Measurements from ENCODE around the gene DYNC1I2. TPM values are rescaled to one million over a fixed set of nuclear protein-coding genes. Genes with fewer than 3 reads are reported as not detected.
"Not testable (repeated sequence)": the region's sequence is repeated elsewhere in the genome, so short reads cannot be mapped to it uniquely, and the experiment has no call there.

DYNC1I2 gene
- total RNA-seq, 4 donors from 2014 or later, result 47.5 to 146 (median 101) TPM

GRCh38 chr2:171747371-171747770 is 60.1 kb downstream of the DYNC1I2 start:
- no peak overlapping the region for H3K4me3 ChIP-seq
- in situ Hi-C loops (cut with MboI; ENCODE audit: low pct_ligation_motif_present in 1 of 4, low pct_unique_long_range_greater_than_20kb in 1 of 4, low sequenced_read_pairs in 3 of 4) (no loop called here), intact Hi-C loops (cut with DNase I; ENCODE audit: low total_unique reads) (no loop called here)
- H3K9me3 ChIP-seq, result no peaks in the 10 kb centered on the region
- no peaks in the 10 kb centered on the region for H3K27me3 ChIP-seq
- WGBS, 2 donors (ENCODE audit: low coverage in 1 of 2), result 87% methylated on average over 3 of the region's 3 CpGs
- no peak for DNase-seq
- peaks cover 0 to 77% (median 23%) of the 10 kb centered on the region in 4 donors for H3K36me3 ChIP-seq
- H3K27ac ChIP-seq, result no peak overlapping the region
- no peak for TF ChIP-seq EP300 (IDR thresholded peaks at IDR 0.05; ENCODE audit: low read depth)
- no peak for TF ChIP-seq POLR2AphosphoS5 (IDR thresholded peaks at IDR 0.05)
- TF ChIP-seq CTCF (IDR thresholded peaks at IDR 0.05), result no peak
- H3K4me1 ChIP-seq, result no peaks in the 10 kb centered on the region

GRCh38 chr2:171754254-171754939 is 67.1 kb downstream of the DYNC1I2 start:
- no peak overlapping the region for H3K4me3 ChIP-seq
- in situ Hi-C loops (cut with MboI; ENCODE audit: low pct_ligation_motif_present in 1 of 4, low pct_unique_long_range_greater_than_20kb in 1 of 4, low sequenced_read_pairs in 3 of 4) (no loop called here), intact Hi-C loops (cut with DNase I; ENCODE audit: low total_unique reads) (no loop called here)
- H3K4me1 ChIP-seq, result no peaks in the 10 kb centered on the region
- H3K27me3 ChIP-seq, result no peaks in the 10 kb centered on the region
- 89 to 98% methylated on average over 1 of the region's 1 CpG for WGBS, 2 donors (ENCODE audit: low coverage in 1 of 2)
- no peaks in the 10 kb centered on the region for H3K9me3 ChIP-seq
- TF ChIP-seq POLR2AphosphoS5 (IDR thresholded peaks at IDR 0.05), result no peak
- no peak overlapping the region for H3K27ac ChIP-seq
- DNase-seq, result no peak
- H3K36me3 ChIP-seq, result peaks cover 0 to 39% (median 6%) of the 10 kb centered on the region in 4 donors

DNA sequence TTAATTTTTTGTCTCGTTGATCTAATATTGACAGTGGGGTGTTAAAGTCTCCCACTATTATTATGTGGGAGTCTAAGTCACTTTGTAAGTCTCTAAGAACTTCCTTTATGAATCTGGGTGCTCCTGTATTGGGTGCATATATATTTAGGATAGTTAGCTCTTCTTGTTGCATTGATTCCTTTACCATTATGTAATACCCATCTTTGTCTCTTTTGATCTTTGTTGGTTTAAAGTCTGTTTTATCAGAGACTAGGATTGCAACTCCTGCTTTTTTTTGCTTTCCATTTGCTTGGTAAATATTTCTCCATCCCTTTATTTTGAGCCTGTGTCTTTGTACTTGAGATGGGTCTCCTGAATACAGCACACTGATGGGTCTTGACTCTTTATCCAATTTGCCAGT is 71.5 kb downstream of the DYNC1I2 start:
- H3K4me1 ChIP-seq; H3K9me3 ChIP-seq; in situ Hi-C loops (cut with MboI; ENCODE audit: low pct_ligation_motif_present in 1 of 4, low pct_unique_long_range_greater_than_20kb in 1 of 4, low sequenced_read_pairs in 3 of 4); intact Hi-C loops (cut with DNase I; ENCODE audit: low total_unique reads); H3K4me3 ChIP-seq; DNase-seq; H3K27me3 ChIP-seq; H3K27ac ChIP-seq: not testable (repeated sequence)
- H3K36me3 ChIP-seq, result peaks cover 0 to 19% (median 4%) of the 10 kb centered on the region in 4 donors
- WGBS, 2 donors (ENCODE audit: low coverage in 1 of 2), result 88 to 100% methylated on average over 1 of the region's 1 CpG

- H3K4me3 ChIP-seq; H3K27ac ChIP-seq; H3K9me3 ChIP-seq; DNase-seq; in situ Hi-C loops (cut with MboI; ENCODE audit: low pct_ligation_motif_present in 1 of 4, low pct_unique_long_range_greater_than_20kb in 1 of 4, low sequenced_read_pairs in 3 of 4); H3K27me3 ChIP-seq; intact Hi-C loops (cut with DNase I; ENCODE audit: low total_unique reads); H3K4me1 ChIP-seq; H3K36me3 ChIP-seq: not testable (repeated sequence)
- WGBS, 2 donors (ENCODE audit: low coverage in 1 of 2), result 92% methylated on average over 4 of the region's 4 CpGs; no CpG with 5 or more reads in 1 of the 2 donors
Measured at GRCh38 chr2:171761176-171761575, 73.9 kb downstream of the DYNC1I2 start.

GRCh38 chr2:171762879-171763573 is 75.8 kb downstream of the DYNC1I2 start:
- TF ChIP-seq EP300 (IDR thresholded peaks at IDR 0.05; ENCODE audit: low read depth), result no peak
- no peak for TF ChIP-seq CTCF (IDR thresholded peaks at IDR 0.05)
- no peak for TF ChIP-seq POLR2A (IDR thresholded peaks at IDR 0.05)
- TF ChIP-seq POLR2AphosphoS5 (IDR thresholded peaks at IDR 0.05), result no peak
- no peaks in the 10 kb centered on the region for H3K9me3 ChIP-seq
- H3K27me3 ChIP-seq, result no peaks in the 10 kb centered on the region
- H3K4me1 ChIP-seq, result no peaks in the 10 kb centered on the region
- H3K36me3 ChIP-seq, result peaks cover 0 to 8% (median 3%) of the 10 kb centered on the region in 4 donors
- DNase-seq, result no peak
- no peak overlapping the region for H3K27ac ChIP-seq
- H3K4me3 ChIP-seq, result no peak overlapping the region
- WGBS, 2 donors (ENCODE audit: low coverage in 1 of 2), result 98% methylated on average over 2 of the region's 2 CpGs; no CpG with 5 or more reads in 1 of the 2 donors
- in situ Hi-C loops (cut with MboI; ENCODE audit: low pct_ligation_motif_present in 1 of 4, low pct_unique_long_range_greater_than_20kb in 1 of 4, low sequenced_read_pairs in 3 of 4) (no loop called here), intact Hi-C loops (cut with DNase I; ENCODE audit: low total_unique reads) (no loop called here)

All from transverse colon (tissue), 4 donors.